Activated T-helper 9 cell treated with anti-CD3 and anti-CD28 coated beads, Interleukin-2, amount 50 U/mL, for 16 hours (primary cell): ENCODE results near the gene PDGFRB.

Experiments
- DNase-seq: peaks from one replicate; pipeline ENCODE4 v3.0.0-alpha.2; 2020; ENCODE audit warnings: low read depth

Gene PDGFRB

DNA sequence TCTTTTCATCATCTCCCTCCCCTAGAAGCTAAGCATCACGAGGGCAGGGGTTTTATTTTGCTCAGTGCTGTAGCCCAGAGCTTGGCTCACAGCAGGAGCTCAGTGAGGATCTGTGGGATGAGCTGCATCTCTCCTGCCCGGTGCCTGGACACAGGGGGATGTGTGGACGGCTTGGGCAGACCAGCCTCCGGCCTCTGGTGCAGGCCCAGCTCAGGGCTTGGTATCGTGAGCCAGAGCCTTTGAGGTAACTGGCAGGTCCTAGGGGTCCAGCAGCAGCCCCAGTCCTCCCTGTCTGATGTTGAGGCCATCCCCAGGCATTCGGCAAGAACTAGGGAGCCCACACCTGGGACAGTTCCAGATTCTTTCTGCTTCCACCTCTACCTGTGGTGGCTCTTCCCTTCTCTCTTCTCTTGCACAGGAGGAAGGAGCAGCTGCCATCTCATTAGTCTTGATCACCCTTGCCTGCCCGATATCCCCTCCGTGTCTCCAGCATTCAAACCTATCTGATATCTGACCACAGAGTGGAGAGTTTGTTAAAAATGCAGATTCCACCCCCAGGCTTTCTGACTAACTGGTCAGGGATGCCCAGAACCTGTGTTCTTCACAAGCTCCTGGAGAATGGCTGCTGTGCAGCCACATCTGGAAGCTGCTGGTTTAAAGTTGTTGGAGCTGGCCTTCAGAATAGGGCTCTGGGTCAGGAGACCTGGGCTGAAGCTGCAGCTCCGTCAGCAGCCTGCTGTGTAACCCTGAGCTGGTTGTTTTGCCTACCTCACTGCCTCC lies 26.3 kb upstream of the PDGFRB start:
- DNase-seq: no peak

DNA sequence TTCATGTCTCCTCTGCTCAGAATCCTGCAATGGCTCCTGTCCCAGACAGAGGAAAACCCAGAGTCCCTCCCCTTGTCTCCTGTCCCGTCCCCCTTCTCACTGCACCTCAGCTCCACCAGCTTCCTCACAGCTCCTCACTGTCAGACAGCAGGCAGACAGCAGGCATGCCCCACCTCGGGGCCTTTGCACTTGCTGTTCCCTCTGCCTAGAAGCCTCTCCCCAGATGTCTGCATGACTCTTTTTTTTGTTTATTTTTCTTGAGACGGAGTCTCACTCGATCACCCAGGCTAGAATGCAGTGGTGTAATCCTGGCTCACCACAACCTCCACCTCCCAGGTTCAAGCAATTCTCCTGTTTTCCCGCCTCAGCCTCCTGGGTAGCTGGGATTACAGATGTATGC lies 25.4 kb upstream of the PDGFRB start:
- no peak for DNase-seq

DNA sequence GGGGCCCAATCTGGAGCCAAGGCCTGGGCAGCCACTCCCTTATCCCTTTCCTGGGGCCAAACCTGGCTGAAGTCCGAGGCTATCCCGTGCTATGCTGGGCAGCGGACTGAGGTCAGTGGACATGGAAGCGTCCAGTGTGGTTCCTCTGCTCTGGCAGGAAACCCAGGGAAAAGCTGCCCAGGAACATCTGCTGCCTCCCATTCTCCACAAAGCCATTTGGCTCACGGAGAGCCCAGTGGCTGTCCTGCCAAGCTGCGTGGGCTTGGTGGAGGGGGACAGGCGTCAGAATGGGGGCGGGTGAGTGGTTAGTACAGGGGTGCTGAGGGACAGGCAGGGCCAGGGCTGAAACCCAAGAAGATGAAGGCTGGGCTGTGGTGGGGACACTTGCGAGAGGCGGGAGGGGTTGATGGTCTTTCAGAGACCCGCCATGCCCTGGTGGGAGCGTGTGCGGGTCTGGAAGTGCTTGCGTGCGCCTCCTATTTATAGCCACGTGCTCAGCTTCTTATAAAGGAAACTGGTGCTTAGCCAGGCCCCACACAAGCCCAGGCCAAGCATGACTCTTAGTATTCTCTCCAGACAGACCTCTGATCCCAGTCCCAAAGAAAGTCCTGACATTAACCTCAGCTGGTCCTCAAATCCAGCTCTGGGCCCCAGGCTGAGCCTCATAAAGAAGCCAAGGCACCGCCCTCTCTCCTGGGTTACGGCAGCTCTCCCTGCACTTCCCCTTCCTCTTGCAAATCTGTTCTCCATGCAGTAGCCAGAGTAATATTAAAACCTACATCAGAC lies 24.8 kb upstream of the PDGFRB start:
- no peak for DNase-seq

DNA sequence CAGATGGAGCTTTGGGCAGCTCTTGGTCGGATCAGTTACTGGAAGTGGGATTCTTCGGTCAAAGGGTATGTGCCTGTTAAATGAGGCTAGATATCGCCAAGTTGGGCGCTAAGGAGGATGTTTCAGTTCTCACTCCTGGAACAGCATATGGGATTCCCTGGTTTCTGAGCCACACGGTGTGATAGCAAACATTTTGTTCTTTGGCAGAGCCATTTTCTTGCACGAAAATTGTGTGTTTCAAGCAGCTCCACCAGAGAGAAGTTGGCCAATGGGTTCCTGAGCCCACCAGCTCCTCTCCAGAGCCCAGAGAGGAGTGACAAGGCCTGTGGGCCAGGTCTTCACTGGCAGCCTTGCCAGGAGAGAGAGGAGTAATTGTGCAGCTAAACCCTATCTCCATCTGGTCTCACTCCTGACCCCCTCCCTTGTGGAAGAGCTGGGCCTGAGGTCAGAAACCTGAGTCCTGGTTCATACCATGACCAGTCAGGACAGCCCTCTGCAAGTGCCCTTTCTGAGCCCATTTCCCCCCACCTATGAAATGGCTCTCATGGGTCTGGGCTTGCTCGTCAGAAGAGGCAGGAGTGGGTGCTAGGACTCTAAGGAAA lies 23.5 kb upstream of the PDGFRB start:
- no peak for DNase-seq

DNA sequence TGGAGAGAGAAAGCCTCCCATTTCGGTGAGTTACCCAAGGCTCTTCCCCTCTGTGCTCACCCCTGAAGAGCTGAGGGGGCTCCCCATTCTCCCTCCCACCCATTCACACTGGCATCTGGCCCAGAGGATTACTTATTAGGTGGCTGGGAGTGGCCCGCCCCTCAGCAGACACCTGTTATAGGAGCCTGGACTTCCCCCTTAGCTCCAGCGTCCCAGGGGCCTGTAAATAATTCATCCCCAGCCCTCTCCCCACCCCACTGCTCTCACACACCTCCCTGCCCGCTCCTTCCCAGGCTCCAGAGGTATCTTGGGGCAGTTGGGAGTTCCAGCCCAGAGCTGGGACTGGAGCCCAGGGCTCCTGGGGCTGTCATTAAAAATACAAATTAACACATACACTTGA lies 22.6 kb upstream of the PDGFRB start:
- no peak for DNase-seq

DNA sequence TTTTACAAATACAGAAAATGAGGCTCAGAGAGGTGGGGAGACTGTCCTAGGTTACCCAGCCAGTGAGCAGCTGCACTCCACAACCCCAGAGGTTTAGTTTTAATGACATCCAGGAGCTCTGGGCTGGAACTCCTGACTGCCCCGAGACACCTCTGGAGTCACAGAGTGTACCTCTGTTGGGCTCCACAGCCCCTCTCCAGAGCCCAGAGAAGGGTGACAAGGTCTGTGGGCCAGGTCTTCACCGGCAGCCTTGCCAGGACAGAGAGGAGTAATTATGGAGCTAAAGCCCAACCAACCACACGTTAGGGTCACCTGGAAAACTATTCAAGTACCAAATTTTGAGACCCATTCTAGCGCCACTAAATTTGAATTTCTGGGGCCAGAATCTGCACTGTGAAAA lies 22.1 kb upstream of the PDGFRB start:
- no peak for DNase-seq

DNA sequence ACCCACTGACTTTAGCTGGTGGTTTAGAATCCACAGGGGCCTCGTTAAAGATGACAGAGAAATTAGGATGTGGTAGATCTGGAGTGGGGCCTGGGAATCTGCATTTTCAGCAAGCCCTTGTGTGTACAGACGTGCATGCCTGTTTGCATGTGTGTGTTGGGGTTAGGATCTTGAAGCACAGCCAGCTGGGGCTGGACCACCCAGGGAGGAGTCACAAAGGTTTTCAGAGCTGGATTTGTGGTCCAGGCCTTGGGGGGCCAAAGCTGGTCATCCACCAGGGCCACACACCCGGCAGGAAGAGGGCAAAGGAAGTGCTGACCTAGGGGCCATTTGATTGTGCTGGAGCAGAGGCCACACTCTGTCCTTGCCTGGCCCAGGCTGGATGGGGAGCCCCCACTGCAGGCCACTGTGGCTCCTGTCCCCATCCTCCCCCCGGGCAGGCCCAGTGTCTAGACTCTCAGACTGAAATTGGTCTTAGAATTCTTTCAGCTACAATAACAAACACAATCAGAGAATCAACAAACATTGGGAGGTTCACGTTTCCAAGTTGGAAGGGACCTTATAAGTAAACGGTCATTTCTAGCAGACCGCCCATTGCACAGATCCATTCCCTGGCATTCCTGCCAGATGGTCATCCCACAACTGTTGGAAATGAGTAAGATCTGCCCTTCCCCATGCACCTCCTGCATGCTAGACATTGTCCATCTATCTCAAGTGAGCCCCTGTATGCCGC lies 21.3 kb upstream of the PDGFRB start:
- no peak for DNase-seq

DNA sequence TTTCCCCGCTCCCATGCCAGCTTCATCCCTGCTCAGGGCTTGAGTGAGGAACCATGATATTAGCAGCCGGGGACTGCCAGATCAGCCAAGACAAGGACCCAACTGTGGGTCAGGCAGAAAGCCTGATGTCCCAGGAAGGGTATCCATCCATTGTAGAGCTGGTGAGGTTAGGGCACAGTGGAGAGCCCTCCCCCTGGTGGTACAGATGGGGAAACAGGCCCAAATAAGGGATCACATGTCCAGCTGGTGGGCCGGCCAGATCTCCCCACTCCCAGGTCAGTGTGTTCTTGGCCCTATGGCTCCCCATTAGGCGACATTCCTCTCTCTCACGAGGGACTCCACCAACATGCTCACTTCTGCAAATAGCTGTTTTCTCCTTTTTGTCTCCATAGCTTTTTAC lies 19.9 kb upstream of the PDGFRB start:
- DNase-seq: no peak

DNA sequence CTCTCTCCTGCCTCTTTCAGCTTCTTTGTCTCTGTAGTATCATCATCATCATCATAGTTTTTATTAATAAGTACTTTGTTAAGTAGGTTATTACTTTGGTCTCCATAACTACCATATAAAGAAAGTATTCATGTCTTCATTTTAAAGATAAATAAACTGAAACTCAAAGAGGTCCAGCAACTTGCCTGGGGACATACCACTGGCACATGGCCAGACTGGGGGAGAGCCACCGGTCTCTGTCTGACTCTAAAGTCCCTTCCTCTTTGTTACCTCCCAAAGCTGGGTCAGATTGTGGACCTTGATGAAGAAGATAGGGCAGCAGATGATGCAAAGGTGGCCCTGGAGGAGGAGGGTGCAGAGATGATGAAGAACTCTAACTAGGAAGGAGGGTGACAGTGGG lies 19.4 kb upstream of the PDGFRB start:
- DNase-seq: no peak

DNA sequence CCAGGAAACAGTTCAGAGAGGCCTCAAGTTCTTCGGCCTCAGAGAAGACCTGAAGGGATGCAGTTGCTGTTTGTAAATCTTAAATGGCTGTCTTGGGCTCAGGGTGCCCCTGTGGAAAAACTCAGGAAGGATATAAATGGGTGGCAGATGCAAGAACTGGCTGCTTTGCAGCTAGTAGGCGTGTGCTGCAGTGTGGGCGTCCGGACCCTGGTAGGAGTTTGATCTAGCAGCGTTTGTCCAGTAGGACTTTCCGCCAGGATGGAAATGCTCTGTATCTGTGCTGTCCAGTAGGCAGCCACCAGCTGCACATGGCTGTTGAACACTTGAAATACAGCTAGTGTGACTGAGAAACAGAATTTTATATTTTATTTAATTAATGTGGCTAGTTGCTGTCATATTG lies 18.6 kb upstream of the PDGFRB start:
- DNase-seq: no peak

DNA sequence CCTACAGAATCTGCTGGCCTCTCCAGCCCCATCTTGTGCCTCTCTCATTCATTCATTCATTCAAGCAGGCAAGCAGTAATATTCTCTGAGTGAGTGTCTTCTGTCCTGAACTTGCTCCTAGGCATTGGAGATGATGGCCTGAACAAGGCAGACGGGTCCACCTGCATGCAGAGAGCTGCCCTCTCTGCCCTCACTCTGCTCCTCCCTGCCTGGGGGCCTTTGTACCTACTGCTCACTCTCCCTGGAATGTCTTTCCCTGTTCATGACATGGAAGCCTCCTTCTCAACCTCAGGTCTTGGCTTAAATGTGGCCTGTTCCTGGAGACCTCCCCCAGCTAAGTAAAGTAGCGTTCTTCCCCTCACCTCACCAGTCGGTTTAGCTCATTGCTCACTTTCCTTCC lies 17.5 kb upstream of the PDGFRB start:
- no peak for DNase-seq

DNA sequence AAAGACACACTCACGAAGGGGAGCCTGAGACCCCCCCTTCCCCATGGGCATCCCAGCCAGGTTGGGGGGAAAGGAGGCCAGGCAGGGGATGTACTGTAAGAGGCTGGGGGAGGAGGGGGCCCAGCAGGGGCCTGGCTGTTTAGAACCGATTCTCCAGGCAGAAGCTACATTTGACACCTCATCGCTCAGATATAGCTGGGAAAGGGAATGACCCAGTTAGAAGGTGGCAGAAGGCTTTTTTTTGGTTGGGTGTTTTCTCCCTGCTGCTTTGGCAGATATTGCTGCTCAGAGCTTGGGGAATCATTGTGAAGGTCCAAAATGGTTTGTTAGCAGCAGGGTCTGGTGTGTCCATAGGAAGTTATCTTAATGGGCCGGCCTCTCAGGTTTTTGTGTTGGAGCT lies 16.9 kb upstream of the PDGFRB start:
- no peak for DNase-seq

DNA sequence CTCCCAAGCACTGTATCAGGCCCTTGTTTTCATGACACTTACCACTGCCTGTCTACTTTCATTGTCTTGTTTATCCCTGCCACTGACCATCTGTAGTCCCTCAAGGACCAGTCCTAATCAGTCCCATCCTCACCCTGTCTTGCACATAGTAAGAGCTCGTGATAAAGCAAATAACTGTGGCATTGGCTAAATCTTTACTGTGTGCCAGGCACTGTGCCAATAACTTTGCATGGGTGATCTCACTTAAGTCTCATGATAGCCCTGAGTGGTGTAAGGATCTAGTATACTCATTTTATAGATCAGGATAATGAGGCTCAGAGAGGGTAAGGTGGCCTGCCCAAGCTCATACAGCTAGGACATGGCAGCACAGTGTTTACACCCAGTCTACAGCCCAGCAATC lies 16.5 kb upstream of the PDGFRB start:
- DNase-seq: no peak

DNA sequence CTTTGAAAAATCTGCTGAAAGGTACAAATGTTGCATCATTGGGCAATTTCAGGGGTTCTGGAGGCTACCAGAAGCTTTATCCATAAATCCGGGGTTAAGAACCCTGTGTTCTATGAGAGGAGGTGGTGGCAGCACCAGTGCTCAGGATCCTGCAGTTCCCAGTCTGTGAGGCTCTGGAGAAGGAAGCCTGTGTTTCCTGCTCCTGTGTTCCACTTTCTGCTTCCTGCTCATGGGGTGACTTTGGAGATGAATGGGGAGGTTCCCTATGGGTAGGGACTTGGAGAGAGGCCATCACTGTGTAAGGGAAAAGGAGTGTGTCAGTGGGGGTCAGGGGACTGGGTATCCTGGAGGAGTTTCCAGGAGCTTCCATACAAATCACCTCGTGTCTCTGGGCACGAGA lies 13.2 kb upstream of the PDGFRB start:
- DNase-seq: no peak

DNA sequence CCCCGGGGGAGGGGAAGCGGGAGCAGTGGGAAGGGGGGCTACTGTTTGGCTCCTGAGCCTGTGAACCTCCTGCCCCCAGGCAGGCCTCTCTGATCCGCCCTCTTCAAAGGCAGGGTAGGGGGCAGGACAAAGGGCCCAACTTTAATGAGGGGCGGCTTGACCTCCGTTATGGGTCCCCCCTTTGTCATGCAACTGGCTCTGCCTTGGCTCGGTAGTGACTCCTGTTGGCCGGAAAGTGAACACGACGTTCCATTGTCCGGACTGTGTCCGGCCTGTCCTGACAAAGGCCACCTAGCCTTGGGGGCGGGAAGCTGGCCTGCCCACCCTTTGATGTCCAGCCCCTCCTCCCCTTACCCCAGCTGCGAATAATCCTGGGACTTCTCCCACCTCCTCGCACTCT lies 12.3 kb upstream of the PDGFRB start:
- no peak for DNase-seq

DNA sequence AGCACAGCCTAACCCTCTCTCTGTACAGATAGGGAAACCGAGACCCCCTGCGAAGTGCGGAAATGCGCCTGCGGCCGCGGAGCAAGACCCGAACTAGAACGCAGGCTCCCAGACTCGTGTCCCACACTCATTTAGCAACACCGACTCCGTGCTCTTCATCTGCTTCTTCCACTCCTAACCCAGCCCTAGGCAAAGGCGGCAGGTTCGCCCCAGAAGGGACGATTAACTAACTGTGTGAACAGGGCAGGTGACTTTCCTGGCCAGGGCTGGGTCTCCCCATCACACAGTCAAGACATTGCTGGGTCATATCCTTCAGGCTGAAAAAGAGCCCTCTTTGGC lies 11.8 kb upstream of the PDGFRB start:
- no peak for DNase-seq

DNA sequence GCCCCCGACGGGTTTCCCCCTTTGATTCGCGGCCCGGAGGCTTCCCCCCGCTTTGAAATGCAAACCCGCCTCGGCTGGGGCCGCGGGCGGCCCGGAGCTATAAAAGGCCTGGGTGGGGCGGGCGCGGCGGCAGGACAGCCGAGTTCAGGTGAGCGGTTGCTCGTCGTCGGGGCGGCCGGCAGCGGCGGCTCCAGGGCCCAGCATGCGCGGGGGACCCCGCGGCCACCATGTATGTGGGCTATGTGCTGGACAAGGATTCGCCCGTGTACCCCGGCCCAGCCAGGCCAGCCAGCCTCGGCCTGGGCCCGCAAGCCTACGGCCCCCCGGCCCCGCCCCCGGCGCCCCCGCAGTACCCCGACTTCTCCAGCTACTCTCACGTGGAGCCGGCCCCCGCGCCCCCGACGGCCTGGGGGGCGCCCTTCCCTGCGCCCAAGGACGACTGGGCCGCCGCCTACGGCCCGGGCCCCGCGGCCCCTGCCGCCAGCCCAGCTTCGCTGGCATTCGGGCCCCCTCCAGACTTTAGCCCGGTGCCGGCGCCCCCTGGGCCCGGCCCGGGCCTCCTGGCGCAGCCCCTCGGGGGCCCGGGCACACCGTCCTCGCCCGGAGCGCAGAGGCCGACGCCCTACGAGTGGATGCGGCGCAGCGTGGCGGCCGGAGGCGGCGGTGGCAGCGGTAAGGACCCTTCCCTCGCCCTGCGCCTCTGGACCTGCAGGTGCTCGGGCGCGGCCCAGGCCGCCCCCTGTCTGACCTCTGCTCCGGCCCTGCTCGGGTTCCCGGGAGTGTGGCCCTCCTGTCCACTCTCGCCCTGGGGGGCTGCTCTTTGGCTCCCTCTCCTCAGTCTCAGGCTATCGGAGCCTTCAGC lies 11.2 kb upstream of the PDGFRB start, which contains the start of gene CDX1:
Gene CDX1 (plus strand): TSS at position 129 of the 862 bp plus-strand sequence. CDS start 99 bp downstream, at position 228.
- no peak for DNase-seq

DNA sequence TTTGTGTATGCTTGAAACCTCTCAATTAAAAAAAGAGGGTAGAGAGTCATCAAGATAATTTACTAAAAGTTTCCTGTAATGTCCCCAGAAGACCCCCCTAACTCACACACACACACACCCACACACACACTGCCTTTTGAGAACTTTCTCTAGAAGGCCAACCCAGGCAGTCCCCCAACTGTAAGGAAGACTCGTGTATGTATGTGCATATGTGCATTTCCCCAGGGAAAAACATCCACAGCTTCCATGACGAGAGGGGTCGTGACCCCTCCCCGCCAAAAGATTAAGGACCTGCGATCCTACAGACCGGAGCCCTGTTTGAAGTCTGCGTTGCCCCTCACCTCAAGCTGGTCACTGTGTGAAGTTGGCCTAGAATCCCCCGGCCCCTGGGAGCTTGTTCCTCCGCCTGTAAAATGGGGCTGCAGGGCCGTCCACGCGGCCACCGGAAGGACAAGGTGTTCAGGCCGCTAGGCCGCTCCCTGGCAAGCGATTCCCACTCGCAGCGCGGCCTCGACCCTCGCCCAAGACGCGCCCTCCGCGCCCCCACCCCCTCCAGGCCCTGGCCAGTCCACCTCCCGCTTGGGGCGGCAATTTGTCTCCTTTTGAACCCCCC lies 10.5 kb upstream of the PDGFRB start:
- no peak for DNase-seq

DNA sequence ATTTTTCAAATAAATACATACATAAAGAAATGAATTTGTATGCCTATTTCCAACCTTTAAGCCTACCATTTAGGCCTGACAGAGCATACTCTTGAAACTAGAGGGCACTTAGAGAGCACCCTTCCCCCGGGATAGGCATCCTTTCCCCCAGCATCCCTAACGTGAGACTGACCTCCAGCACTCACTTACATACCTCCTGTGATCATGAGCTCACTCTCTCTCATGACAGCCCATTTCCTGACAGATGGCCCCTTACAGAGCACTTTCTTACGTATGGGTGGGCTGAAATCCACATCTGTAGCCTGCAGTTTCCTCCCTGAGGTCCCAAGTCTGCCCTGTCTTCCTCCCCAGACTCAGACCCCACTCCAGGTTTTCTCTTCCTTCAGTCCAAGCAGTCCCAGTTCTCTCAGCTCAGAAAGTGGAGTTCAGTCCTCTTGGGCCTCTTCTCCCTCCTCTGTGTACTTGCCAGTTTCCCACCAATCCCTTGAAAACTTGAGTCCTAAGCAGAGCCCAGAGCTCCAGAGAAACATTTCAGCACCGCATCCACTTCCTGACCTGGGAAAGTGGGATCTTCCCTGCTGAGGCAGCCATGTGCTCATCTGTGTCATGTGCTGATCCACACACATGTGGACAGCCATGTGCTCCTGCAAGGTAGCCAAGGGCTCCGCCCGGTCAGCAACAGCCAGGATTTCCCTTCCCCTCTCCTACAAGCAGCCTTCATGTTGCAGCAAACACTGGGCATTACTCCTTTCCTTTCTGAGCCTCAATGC lies 8.8 kb upstream of the PDGFRB start:
- no peak for DNase-seq

DNA sequence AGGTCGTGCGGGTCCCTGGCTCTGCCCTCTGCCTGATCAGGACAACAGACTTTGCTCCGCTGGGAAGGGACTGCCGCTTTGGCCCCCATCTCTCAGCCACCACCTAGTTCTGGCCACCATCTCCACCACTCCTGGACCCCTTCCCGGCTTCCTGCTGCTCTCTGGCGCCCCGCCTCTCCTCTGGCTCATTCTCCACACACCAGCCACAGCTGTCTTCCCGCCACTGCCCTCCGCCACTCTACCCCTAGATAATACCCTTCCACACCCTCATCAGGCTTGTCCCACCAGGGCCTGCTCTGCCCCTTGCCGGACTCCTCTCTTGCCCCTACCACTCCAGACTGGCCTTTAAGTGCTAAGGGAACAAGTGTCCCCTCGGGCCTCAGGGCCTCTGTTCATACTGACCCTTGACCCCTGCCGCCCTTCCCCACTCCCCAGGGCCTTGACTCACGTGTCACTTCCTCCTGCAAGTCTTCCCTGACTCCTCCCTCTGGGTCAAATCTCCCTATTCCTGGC lies 8.0 kb upstream of the PDGFRB start:
- no peak for DNase-seq
